ENCODE measurements around the gene BLTP3B. TPM values are rescaled to one million over a fixed set of nuclear protein-coding genes. Genes with fewer than 3 reads are reported as not detected.
A peak's percentile ranks its signal among the peaks of the same experiment; 100 is the strongest.

BLTP3B gene
- total RNA-seq, 1 donor from 2014 or later = 11.9 TPM

- H3K4me3 ChIP-seq = no peak overlapping the region
- no peaks in the 10 kb centered on the region for H3K27me3 ChIP-seq (ENCODE audit: low read depth)
- intact Hi-C loops (cut with micrococcal nuclease) = no loop called here
- H3K36me3 ChIP-seq = no peaks in the 10 kb centered on the region
- H3K4me1 ChIP-seq = peaks cover 42% of the 10 kb centered on the region
- DNase-seq = no peak
- H3K9me3 ChIP-seq (replicated peaks) = peaks cover 3% of the 10 kb centered on the region
- peak overlapping the region; percentile 68 for H3K27ac ChIP-seq (replicated peaks)
- TF ChIP-seq, protein P1, sequence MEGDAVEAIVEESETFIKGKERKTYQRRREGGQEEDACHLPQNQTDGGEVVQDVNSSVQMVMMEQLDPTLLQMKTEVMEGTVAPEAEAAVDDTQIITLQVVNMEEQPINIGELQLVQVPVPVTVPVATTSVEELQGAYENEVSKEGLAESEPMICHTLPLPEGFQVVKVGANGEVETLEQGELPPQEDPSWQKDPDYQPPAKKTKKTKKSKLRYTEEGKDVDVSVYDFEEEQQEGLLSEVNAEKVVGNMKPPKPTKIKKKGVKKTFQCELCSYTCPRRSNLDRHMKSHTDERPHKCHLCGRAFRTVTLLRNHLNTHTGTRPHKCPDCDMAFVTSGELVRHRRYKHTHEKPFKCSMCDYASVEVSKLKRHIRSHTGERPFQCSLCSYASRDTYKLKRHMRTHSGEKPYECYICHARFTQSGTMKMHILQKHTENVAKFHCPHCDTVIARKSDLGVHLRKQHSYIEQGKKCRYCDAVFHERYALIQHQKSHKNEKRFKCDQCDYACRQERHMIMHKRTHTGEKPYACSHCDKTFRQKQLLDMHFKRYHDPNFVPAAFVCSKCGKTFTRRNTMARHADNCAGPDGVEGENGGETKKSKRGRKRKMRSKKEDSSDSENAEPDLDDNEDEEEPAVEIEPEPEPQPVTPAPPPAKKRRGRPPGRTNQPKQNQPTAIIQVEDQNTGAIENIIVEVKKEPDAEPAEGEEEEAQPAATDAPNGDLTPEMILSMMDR (IDR thresholded peaks at IDR 0.05; ENCODE audit: borderline replicate concordance) = no peak
Observed at GRCh38 chr12:100127766-100128511, 14.7 kb downstream of the BLTP3B start.

- intact Hi-C loops (cut with micrococcal nuclease) = no loop called here
- Histone ChIP-seq H3K4me3 (no peak overlapping the region), H3K36me3 (no peaks in the 10 kb centered on the region), H3K9me3 (replicated peaks) (peaks cover 12% of the 10 kb centered on the region), H3K27ac (replicated peaks) (no peak overlapping the region), H3K27me3 (ENCODE audit: low read depth) (no peaks in the 10 kb centered on the region), H3K4me1 (peaks cover 37% of the 10 kb centered on the region)
- no peak for DNase-seq
- TF ChIP-seq, protein P1 (IDR thresholded peaks at IDR 0.05; ENCODE audit: borderline replicate concordance) = no peak
Observed at GRCh38 chr12:100123316-100124095, 19.2 kb downstream of the BLTP3B start.

- DNase-seq = no peak
- Histone ChIP-seq H3K27me3 (ENCODE audit: low read depth) (no peaks in the 10 kb centered on the region), H3K27ac (replicated peaks) (no peak overlapping the region), H3K36me3 (no peaks in the 10 kb centered on the region), H3K4me3 (no peak overlapping the region), H3K9me3 (replicated peaks) (peaks cover 12% of the 10 kb centered on the region), H3K4me1 (peaks cover 11% of the 10 kb centered on the region)
- intact Hi-C loops (cut with micrococcal nuclease) = no loop called here
- TF ChIP-seq, protein P1 (IDR thresholded peaks at IDR 0.05; ENCODE audit: borderline replicate concordance) = no peak
Observed at GRCh38 chr12:100120355-100120754, 22.3 kb downstream of the BLTP3B start.

- Histone ChIP-seq H3K9me3 (replicated peaks) (peaks cover 4% of the 10 kb centered on the region), H3K36me3 (no peaks in the 10 kb centered on the region), H3K27ac (replicated peaks) (no peak overlapping the region), H3K4me3 (no peak overlapping the region), H3K27me3 (ENCODE audit: low read depth) (no peaks in the 10 kb centered on the region), H3K4me1 (peaks cover 15% of the 10 kb centered on the region)
- no peak for DNase-seq
- intact Hi-C loops (cut with micrococcal nuclease) = no loop called here
- TF ChIP-seq, protein P1 (IDR thresholded peaks at IDR 0.05; ENCODE audit: borderline replicate concordance) = no peak
Observed at GRCh38 chr12:100115291-100115690, 27.4 kb downstream of the BLTP3B start.

DNA sequence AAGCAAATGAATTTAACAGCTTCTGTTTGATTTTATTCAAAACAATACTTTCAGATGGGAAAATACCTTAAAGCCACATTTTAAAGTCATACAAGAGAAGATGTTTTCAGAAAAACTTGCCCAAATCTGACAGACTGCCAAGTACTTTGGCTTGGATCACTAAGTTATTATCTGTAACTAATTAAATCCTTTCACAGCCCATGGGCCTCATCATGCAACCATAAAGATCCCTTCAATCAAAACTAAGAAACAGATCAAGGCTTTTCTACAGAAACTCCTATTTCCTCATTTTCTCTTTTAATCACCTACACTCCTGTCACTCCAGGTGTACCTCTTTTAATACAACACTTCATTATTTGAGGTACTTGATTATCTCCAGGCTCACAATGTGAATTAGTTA lies 28.1 kb downstream of the BLTP3B start:
- DNase-seq = no peak
- H3K9me3 ChIP-seq (replicated peaks) = no peaks in the 10 kb centered on the region
- no peaks in the 10 kb centered on the region for H3K27me3 ChIP-seq (ENCODE audit: low read depth)
- H3K4me1 ChIP-seq = peaks cover 15% of the 10 kb centered on the region
- TF ChIP-seq, protein P1 (IDR thresholded peaks at IDR 0.05; ENCODE audit: borderline replicate concordance) = no peak
- intact Hi-C loops (cut with micrococcal nuclease) = no loop called here
- H3K4me3 ChIP-seq = no peak overlapping the region
- no peak overlapping the region for H3K27ac ChIP-seq (replicated peaks)
- no peaks in the 10 kb centered on the region for H3K36me3 ChIP-seq

Data from left ventricle myocardium inferior (tissue), 1 donor.